Spleen (tissue), 11 donors: ENCODE data around the gene GAREM1. TPM values are rescaled to one million over a fixed set of nuclear protein-coding genes. Genes with fewer than 3 reads are reported as not detected.

Experiments
- DNase-seq: peaks from one replicate; pipeline ENCODE4 v3.0.0-alpha.2; 2020
- H3K27ac ChIP-seq, 8 donors: fragments of 200-600 bp; sonication (generic) in 7 of 8; 1 replicate in 4 of 8; 2 replicates in 4 of 8; pipeline versions ENCODE4 v1.5.0 to v1.8.0; 2016 to 2021; ENCODE audit warnings: inconsistent platforms in 4 of 8, mild to moderate bottlenecking in 4 of 8, moderate library complexity in 1 of 8
- H3K27me3 ChIP-seq, 7 donors: fragments of 200-600 bp; sonication (generic) in 6 of 7; replicated peaks in 1 of 7; 1 replicate in 4 of 7; 2 replicates in 3 of 7; pipeline versions ENCODE4 v1.5.0 to v1.8.0; 2016 to 2021; ENCODE audit warnings: inconsistent platforms in 3 of 7, mild to moderate bottlenecking in 1 of 7
- H3K36me3 ChIP-seq, 6 donors: fragments of 200-600 bp; sonication (generic) in 5 of 6; 1 replicate in 4 of 6; 2 replicates in 2 of 6; pipeline versions ENCODE4 v1.5.0 to v1.8.0; 2016 to 2021; ENCODE audit warnings: inconsistent platforms in 2 of 6
- H3K4me1 ChIP-seq, 6 donors: fragments of 200-600 bp; sonication (generic) in 5 of 6; 1 replicate in 3 of 6; 2 replicates in 3 of 6; pipeline versions ENCODE4 v1.5.0 to v1.8.0; 2016 to 2021; ENCODE audit warnings: inconsistent platforms in 3 of 6
- H3K4me3 ChIP-seq, 8 donors: fragments of 200-600 bp; sonication (generic) in 7 of 8; 1 replicate in 4 of 8; 2 replicates in 4 of 8; pipeline versions ENCODE4 v1.5.0 to v1.8.0; 2016 to 2021; ENCODE audit warnings: inconsistent platforms in 4 of 8, mild to moderate bottlenecking in 4 of 8, moderate library complexity in 2 of 8
- H3K9me3 ChIP-seq, 8 donors: fragments of 200-600 bp; sonication (generic) in 7 of 8; 1 replicate in 4 of 8; 2 replicates in 4 of 8; pipeline versions ENCODE4 v1.5.0 to v1.8.0; 2016 to 2021; ENCODE audit warnings: inconsistent platforms in 4 of 8
- CTCF ChIP-seq, 11 experiments: fragments of 200-600 bp in 7 of 11; fragments of 450-650 bp in 4 of 11; sonication (generic) in 4 of 11; IDR thresholded peaks in 8 of 11; conservative IDR thresholded peaks in 3 of 11; 1 replicate in 7 of 11; 2 replicates in 4 of 11; pipeline versions ENCODE4 v1.4.0 to v1.8.0; 2016 to 2021; ENCODE audit warnings: antibody characterized with exemption in 11 of 11, inconsistent platforms in 4 of 11, mild to moderate bottlenecking in 1 of 11
- POLR2A ChIP-seq, 3 donors: fragments of 450-650 bp; IDR thresholded peaks; one replicate each; pipeline ENCODE4 v1.5.1; 2017; ENCODE audit warnings: antibody characterized with exemption in 3 of 3, mild to moderate bottlenecking in 1 of 3
- POLR2AphosphoS5 ChIP-seq, 3 donors: sonication (generic); formaldehyde crosslinking; IDR thresholded peaks; one replicate each; pipeline ENCODE4 v1.5.1; 2017; ENCODE audit warnings: antibody characterized with exemption in 3 of 3
- WGBS, 5 donors: extraction: QIAGEN DNeasy Blood & Tissue Kit in 3 of 5; methylation state at CpG; one replicate each; pipeline versions ENCODE4 v1.1.5 to v1.1.7; 2013 to 2018; 5-methylcytosine and 5-hydroxymethylcytosine counted together
- intact Hi-C: fragments of 100-400 bp; cut with DNase I; formaldehyde crosslinking; loops from one replicate; pipeline ENCODE4 v1.15.0; 2023; ENCODE audit warnings: low total_unique reads
- polyA plus RNA-seq, 3 donors: library from polyadenylated mRNA; stranded (reverse); fragments of 200-250 nt; gene quantifications; one replicate each; pipeline ENCODE4 v1.2.1, GENCODE V29; 2013
- total RNA-seq, 7 donors: library from RNA; depleted of rRNA in 3 of 7; stranded (reverse); fragments of >200 nt in 3 of 7; fragmentation: NEBNext Ultra II Directional in 4 of 7; extraction: Animal tissue kit (Norgen Biotek cat#: 25700) in 4 of 7; gene quantifications; one replicate each; pipeline versions ENCODE4 v1.1.0 to v1.2.1, GENCODE V29; 2016 to 2021
- donor health status: healthy with polysubstance abuse.
- donor health status: DM: no; HTN: no; CAD: no; lungs with moderate emphysema.
- donor health status: DM: no; HTN: no; CAD: no.
- donor health status: Bipolar disorder and iron deficiency.
- donor health status: healthy.
- donor health status: DM: no; HTN: no; CAD: no.
- donor health status: DM: yes; HTN: yes; CAD: no.

GAREM1 gene
- total and polyA plus RNA-seq, 10 donors, result 0.20 to 8.2 (median 3.5) TPM

- Histone ChIP-seq H3K4me1 (peaks cover 0 to 3% (median 0%) of the 10 kb centered on the region in 6 donors), H3K9me3 (no peaks in the 10 kb centered on the region), H3K36me3 (no peaks in the 10 kb centered on the region), H3K4me3 (no peak overlapping the region), H3K27ac (peak overlapping the region in 1 of 8 donors; percentile 0), H3K27me3 (no peaks in the 10 kb centered on the region)
- 38 to 94% (median 79%) methylated on average over 1 of the region's 1 CpG for WGBS, 5 donors
- DNase-seq, result no peak
- intact Hi-C loops, result no loop called here
- TF ChIP-seq CTCF (IDR thresholded peaks at IDR 0.05 in 8 of 11, conservative IDR thresholded peaks at IDR 0.05 in 3 of 11), result no peak
- no peak for TF ChIP-seq POLR2AphosphoS5 (IDR thresholded peaks at IDR 0.05)
These were observed 103.8 kb downstream of the GAREM1 start for GRCh38 chr18:32366586-32367538.

- TF ChIP-seq POLR2AphosphoS5 (IDR thresholded peaks at IDR 0.05), result no peak
- no peak for TF ChIP-seq CTCF (IDR thresholded peaks at IDR 0.05 in 8 of 11, conservative IDR thresholded peaks at IDR 0.05 in 3 of 11)
- no peak for TF ChIP-seq POLR2A (IDR thresholded peaks at IDR 0.05)
- no peak for DNase-seq
- Histone ChIP-seq H3K4me1 (peaks cover 0 to 3% (median 0%) of the 10 kb centered on the region in 6 donors), H3K9me3 (no peaks in the 10 kb centered on the region), H3K36me3 (no peaks in the 10 kb centered on the region), H3K27ac (no peak overlapping the region), H3K27me3 (peaks cover 0 to 5% (median 0%) of the 10 kb centered on the region in 7 donors), H3K4me3 (no peak overlapping the region)
- 56 to 91% (median 71%) methylated on average over 1 of the region's 1 CpG for WGBS, 5 donors
- intact Hi-C loops, result no loop called here
These were observed 108.2 kb downstream of the GAREM1 start for GRCh38 chr18:32362484-32362883.

- H3K4me3 ChIP-seq, result no peak overlapping the region
- H3K4me1 ChIP-seq, result peaks cover 0 to 3% (median 0%) of the 10 kb centered on the region in 6 donors
- TF ChIP-seq CTCF (IDR thresholded peaks at IDR 0.05 in 8 of 11, conservative IDR thresholded peaks at IDR 0.05 in 3 of 11) (no peak), POLR2AphosphoS5 (IDR thresholded peaks at IDR 0.05) (no peak), POLR2A (IDR thresholded peaks at IDR 0.05) (no peak)
- H3K36me3 ChIP-seq, result no peaks in the 10 kb centered on the region
- intact Hi-C loops, result no loop called here
- H3K27ac ChIP-seq, result no peak overlapping the region
- 66 to 85% (median 75%) methylated on average over 4 of the region's 4 CpGs for WGBS, 5 donors
- H3K9me3 ChIP-seq, result no peaks in the 10 kb centered on the region
- no peak for DNase-seq
- peaks cover 0 to 5% (median 0%) of the 10 kb centered on the region in 7 donors for H3K27me3 ChIP-seq
These were observed 109.9 kb downstream of the GAREM1 start for GRCh38 chr18:32360682-32361345.

GRCh38 chr18:32358529-32358928 is 112.2 kb downstream of the GAREM1 start:
- Histone ChIP-seq H3K36me3 (no peaks in the 10 kb centered on the region), H3K27ac (no peak overlapping the region), H3K4me1 (peaks cover 0 to 3% (median 0%) of the 10 kb centered on the region in 6 donors), H3K9me3 (no peaks in the 10 kb centered on the region), H3K4me3 (no peak overlapping the region), H3K27me3 (peaks cover 0 to 5% (median 0%) of the 10 kb centered on the region in 7 donors)
- intact Hi-C loops, result no loop called here
- no peak for DNase-seq
- no peak for TF ChIP-seq CTCF (IDR thresholded peaks at IDR 0.05 in 8 of 11, conservative IDR thresholded peaks at IDR 0.05 in 3 of 11)
- TF ChIP-seq POLR2AphosphoS5 (IDR thresholded peaks at IDR 0.05), result no peak
- WGBS, 5 donors, result 72 to 85% (median 82%) methylated on average over 9 of the region's 9 CpGs
